ENCODE results near the gene PARN.
"Not testable (repeated sequence)": the region's sequence is repeated elsewhere in the genome, so short reads cannot be mapped to it uniquely, and the experiment has no call there.

PARN gene

GRCh38 chr16:14632693-14633569, 2.9 kb upstream of the PARN start, which contains the start of gene BFAR:
Gene BFAR, plus strand, starts transcription at chr16:14632951. Its CDS starts 11,396 bp downstream, at chr16:14644347.
- FAIRE-seq = peak; percentile 96

- not testable (repeated sequence) for FAIRE-seq
Observed at GRCh38 chr16:14630620-14631330, 715 bp upstream of the PARN start.

- FAIRE-seq = no peak
Observed at GRCh38 chr16:14629612-14629918, 495 bp downstream of the PARN start.

GRCh38 chr16:14628806-14629611, 1.1 kb downstream of the PARN start:
- no peak for FAIRE-seq

GRCh38 chr16:14627078-14627477, 3.0 kb downstream of the PARN start:
- FAIRE-seq = no peak

- FAIRE-seq = no peak
Observed at GRCh38 chr16:14618566-14618965, 11.5 kb downstream of the PARN start.

- no peak for FAIRE-seq
Observed at GRCh38 chr16:14616280-14616679, 13.8 kb downstream of the PARN start.

- no peak for FAIRE-seq
Observed at GRCh38 chr16:14613991-14614390, 16.1 kb downstream of the PARN start.

GRCh38 chr16:14611660-14612059, 18.4 kb downstream of the PARN start:
- FAIRE-seq = no peak

GRCh38 chr16:14609716-14610115, 20.3 kb downstream of the PARN start:
- no peak for FAIRE-seq

GRCh38 chr16:14608604-14609003, 21.5 kb downstream of the PARN start:
- FAIRE-seq = no peak

- FAIRE-seq = no peak
Observed at GRCh38 chr16:14608111-14608566, 21.9 kb downstream of the PARN start.

- FAIRE-seq = no peak
Observed at GRCh38 chr16:14606102-14606501, 24.0 kb downstream of the PARN start.

GRCh38 chr16:14602443-14602963, 27.6 kb downstream of the PARN start:
- no peak for FAIRE-seq

- FAIRE-seq = peak; percentile 94
Observed at GRCh38 chr16:14600164-14600563, 29.9 kb downstream of the PARN start.

- no peak for FAIRE-seq
Observed at GRCh38 chr16:14586637-14587305, 43.3 kb downstream of the PARN start.

GRCh38 chr16:14585287-14585686, 44.8 kb downstream of the PARN start:
- no peak for FAIRE-seq

- not testable (repeated sequence) for FAIRE-seq
Observed at GRCh38 chr16:14580926-14581325, 49.1 kb downstream of the PARN start.

- FAIRE-seq = no peak
Observed at GRCh38 chr16:14579266-14579665, 50.8 kb downstream of the PARN start.

- FAIRE-seq = no peak
Observed at GRCh38 chr16:14576532-14576931, 53.5 kb downstream of the PARN start.

- FAIRE-seq = no peak
Observed at GRCh38 chr16:14576069-14576468, 54.0 kb downstream of the PARN start.

- not testable (repeated sequence) for FAIRE-seq
Observed at GRCh38 chr16:14574698-14575415, 55.2 kb downstream of the PARN start.
